Smooth muscle cell (in vitro differentiated cells): Measurements from ENCODE around the gene CDC73. TPM values are rescaled to one million over a fixed set of nuclear protein-coding genes. Genes with fewer than 3 reads are reported as not detected.
"Not testable (repeated sequence)": the region's sequence is repeated elsewhere in the genome, so short reads cannot be mapped to it uniquely, and the experiment has no call there.

Experiments
- DNase-seq: peaks from one replicate; lab custom pipeline; 2025; ENCODE audit not compliant: unreplicated experiment; lab: John Stamatoyannopoulos, UW
- H2AFZ ChIP-seq: fragments of 200-600 bp; sonication (generic); 2 replicates; pipeline ENCODE4 v1.6.0; 2016; ENCODE audit warnings: antibody characterized with exemption, low read depth, mild to moderate bottlenecking
- H3F3A ChIP-seq: fragments of 200-600 bp; sonication (generic); 2 replicates; pipeline ENCODE4 v1.6.0; 2017; ENCODE audit warnings: antibody characterized with exemption, low read depth
- H3K27ac ChIP-seq: fragments of 200-600 bp; sonication (generic); 2 replicates; pipeline ENCODE4 v1.5.1; 2016; ENCODE audit warnings: low read depth, mild to moderate bottlenecking
- H3K27me3 ChIP-seq: fragments of 200-600 bp; sonication (generic); 2 replicates; pipeline ENCODE4 v1.6.1; 2016; ENCODE audit warnings: low read depth, mild to moderate bottlenecking
- H3K36me3 ChIP-seq: fragments of 200-600 bp; sonication (generic); 2 replicates; pipeline ENCODE4 v1.5.1; 2016; ENCODE audit warnings: low read depth
- H3K4me1 ChIP-seq: fragments of 200-600 bp; sonication (generic); 2 replicates; pipeline ENCODE4 v1.5.1; 2016; ENCODE audit warnings: low read depth
- H3K4me2 ChIP-seq: fragments of 200-600 bp; sonication (generic); 2 replicates; pipeline ENCODE4 v1.6.0; 2016; ENCODE audit warnings: mild to moderate bottlenecking
- H3K4me3 ChIP-seq: fragments of 200-600 bp; sonication (generic); 2 replicates; pipeline ENCODE4 v1.5.1; 2016; ENCODE audit warnings: mild to moderate bottlenecking
- H3K79me2 ChIP-seq: fragments of 200-600 bp; sonication (generic); 2 replicates; pipeline ENCODE4 v1.6.0; 2016; ENCODE audit warnings: low read depth, mild to moderate bottlenecking
- H3K9ac ChIP-seq: fragments of 200-600 bp; sonication (generic); 2 replicates; pipeline ENCODE4 v1.6.0; 2016; ENCODE audit warnings: low read depth
- H3K9me3 ChIP-seq: fragments of 200-600 bp; sonication (generic); replicated peaks from 2 replicates; pipeline ENCODE4 v1.5.1; 2016; ENCODE audit warnings: low read depth
- H4K20me1 ChIP-seq: fragments of 200-600 bp; sonication (generic); 2 replicates; pipeline ENCODE4 v1.6.0; 2016; ENCODE audit warnings: low read depth
- WGBS: methylation state at CpG from one replicate; pipeline ENCODE4 v1.1.7; 2016; ENCODE audit warnings: low lambda C conversion rate; 5-methylcytosine and 5-hydroxymethylcytosine counted together
- polyA plus RNA-seq: library from polyadenylated mRNA; unstranded; fragments of >200 nt; fragmentation: Nextera tagmentation; extraction: Ambion mirVana; gene quantifications from 2 replicates; pipeline ENCODE4 v1.2.1, GENCODE V29; 2016
- total RNA-seq: library from RNA; depleted of rRNA; stranded (reverse); fragments of >200 nt; gene quantifications from 2 replicates; pipeline ENCODE4 v1.2.3, GENCODE V29; 2014
- TF ChIP-seq, protein P1 (sequence below): fragments of 200-600 bp; sonication (generic); IDR thresholded peaks from 2 replicates; pipeline ENCODE4 v1.5.1; 2017; ENCODE audit warnings: borderline replicate concordance, mild to moderate bottlenecking, antibody characterized with exemption; ENCODE audit not compliant: insufficient read depth, poor library complexity, severe bottlenecking

CDC73 gene
- total and polyA plus RNA-seq, 2 experiments from 2014 or later = 28.5 to 32.0 TPM

DNA sequence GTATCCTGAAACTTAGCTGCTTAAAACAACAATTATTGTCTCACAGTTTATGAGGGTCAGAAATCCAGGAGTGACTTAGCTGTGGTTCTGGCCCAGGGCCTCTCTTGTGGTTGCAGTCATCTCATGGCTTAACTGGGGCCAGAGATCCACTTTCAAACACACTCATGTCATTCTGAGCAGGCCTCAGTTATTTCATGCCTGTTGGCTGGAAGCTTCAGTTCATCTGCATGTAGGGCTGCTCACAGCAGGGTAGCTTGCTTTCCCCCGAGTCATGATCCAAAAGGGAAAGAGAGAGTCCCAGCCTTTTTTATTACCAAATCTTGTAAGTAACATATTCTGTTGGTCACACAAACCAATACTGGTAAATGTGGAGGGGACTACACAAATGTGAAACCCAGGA, 161.2 kb downstream of the CDC73 start:
- Histone ChIP-seq H3K27ac (peak overlapping the region; percentile 31), H3K4me1 (no peaks in the 10 kb centered on the region), H2AFZ (no peak overlapping the region), H3K27me3 (no peaks in the 10 kb centered on the region), H3K9ac (no peak overlapping the region), H3F3A (no peaks in the 10 kb centered on the region), H3K36me3 (no peaks in the 10 kb centered on the region), H3K9me3 (no peaks in the 10 kb centered on the region), H3K79me2 (no peaks in the 10 kb centered on the region), H4K20me1 (no peaks in the 10 kb centered on the region), H3K4me2 (no peak overlapping the region), H3K4me3 (no peak overlapping the region)
- WGBS = 60% methylated on average over 1 of the region's 1 CpG
- no peak for DNase-seq
- TF ChIP-seq, protein P1, sequence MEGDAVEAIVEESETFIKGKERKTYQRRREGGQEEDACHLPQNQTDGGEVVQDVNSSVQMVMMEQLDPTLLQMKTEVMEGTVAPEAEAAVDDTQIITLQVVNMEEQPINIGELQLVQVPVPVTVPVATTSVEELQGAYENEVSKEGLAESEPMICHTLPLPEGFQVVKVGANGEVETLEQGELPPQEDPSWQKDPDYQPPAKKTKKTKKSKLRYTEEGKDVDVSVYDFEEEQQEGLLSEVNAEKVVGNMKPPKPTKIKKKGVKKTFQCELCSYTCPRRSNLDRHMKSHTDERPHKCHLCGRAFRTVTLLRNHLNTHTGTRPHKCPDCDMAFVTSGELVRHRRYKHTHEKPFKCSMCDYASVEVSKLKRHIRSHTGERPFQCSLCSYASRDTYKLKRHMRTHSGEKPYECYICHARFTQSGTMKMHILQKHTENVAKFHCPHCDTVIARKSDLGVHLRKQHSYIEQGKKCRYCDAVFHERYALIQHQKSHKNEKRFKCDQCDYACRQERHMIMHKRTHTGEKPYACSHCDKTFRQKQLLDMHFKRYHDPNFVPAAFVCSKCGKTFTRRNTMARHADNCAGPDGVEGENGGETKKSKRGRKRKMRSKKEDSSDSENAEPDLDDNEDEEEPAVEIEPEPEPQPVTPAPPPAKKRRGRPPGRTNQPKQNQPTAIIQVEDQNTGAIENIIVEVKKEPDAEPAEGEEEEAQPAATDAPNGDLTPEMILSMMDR = no peak

DNA sequence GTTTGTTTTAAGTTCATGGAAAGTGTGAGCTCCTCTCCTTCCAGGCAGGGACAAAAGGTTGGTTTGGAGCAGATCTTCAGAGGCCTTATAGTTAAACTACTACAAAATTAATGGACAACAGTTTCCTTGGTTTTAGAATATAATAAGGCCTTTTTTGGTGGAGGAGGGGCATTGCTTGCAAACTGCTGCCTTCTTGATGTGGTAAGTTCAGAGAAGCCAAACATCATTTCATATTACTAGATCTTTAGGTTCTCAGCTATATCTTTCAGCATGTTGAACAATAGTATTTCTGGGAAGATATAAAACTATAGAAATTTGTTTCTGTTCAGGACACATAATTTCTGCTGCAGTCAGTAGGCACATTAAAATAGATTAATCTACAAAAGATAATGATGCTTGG, 162.4 kb downstream of the CDC73 start:
- TF ChIP-seq, protein P1 = no peak
- no peak for DNase-seq
- Histone ChIP-seq H3K27me3 (no peaks in the 10 kb centered on the region), H3K9ac (no peak overlapping the region), H3K27ac (no peak overlapping the region), H4K20me1 (no peaks in the 10 kb centered on the region), H3F3A (no peaks in the 10 kb centered on the region), H2AFZ (no peak overlapping the region), H3K36me3 (no peaks in the 10 kb centered on the region), H3K4me1 (no peaks in the 10 kb centered on the region), H3K9me3 (no peaks in the 10 kb centered on the region), H3K4me2 (no peak overlapping the region), H3K4me3 (no peak overlapping the region), H3K79me2 (no peaks in the 10 kb centered on the region)

GRCh38 chr1:193285641-193286040, 163.8 kb downstream of the CDC73 start:
- Histone ChIP-seq H3K79me2 (no peaks in the 10 kb centered on the region), H3K4me1 (no peaks in the 10 kb centered on the region), H3K36me3 (no peaks in the 10 kb centered on the region), H3K4me2 (no peak overlapping the region), H3K4me3 (no peak overlapping the region), H2AFZ (no peak overlapping the region), H4K20me1 (no peaks in the 10 kb centered on the region), H3K27me3 (no peaks in the 10 kb centered on the region), H3K9ac (no peak overlapping the region), H3K9me3 (no peaks in the 10 kb centered on the region), H3K27ac (no peak overlapping the region), H3F3A (no peaks in the 10 kb centered on the region)
- TF ChIP-seq, protein P1 = no peak
- DNase-seq = no peak

GRCh38 chr1:193288548-193289080, 166.8 kb downstream of the CDC73 start:
- DNase-seq = not testable (repeated sequence)

More at GRCh38 chr1:193288548-193289080, 166.8 kb downstream of the CDC73 start:
- H3K4me2 ChIP-seq, H4K20me1 ChIP-seq, H3K4me3 ChIP-seq, H3K36me3 ChIP-seq, H3K4me1 ChIP-seq, H3K79me2 ChIP-seq, H3F3A ChIP-seq, H3K9me3 ChIP-seq, H2AFZ ChIP-seq, H3K27ac ChIP-seq, H3K27me3 ChIP-seq, H3K9ac ChIP-seq: not testable (repeated sequence)
- 85% methylated on average over 2 of the region's 2 CpGs for WGBS
